ENCODE results near the gene GRAMD2A. TPM values are rescaled to one million over a fixed set of nuclear protein-coding genes. Genes with fewer than 3 reads are reported as not detected.

Gene GRAMD2A
- total and polyA plus RNA-seq, 2 donors (not counting 3 experiments of a cell fraction or from before 2014, with no cell fraction given), result 0.08 to 0.29 TPM

DNA sequence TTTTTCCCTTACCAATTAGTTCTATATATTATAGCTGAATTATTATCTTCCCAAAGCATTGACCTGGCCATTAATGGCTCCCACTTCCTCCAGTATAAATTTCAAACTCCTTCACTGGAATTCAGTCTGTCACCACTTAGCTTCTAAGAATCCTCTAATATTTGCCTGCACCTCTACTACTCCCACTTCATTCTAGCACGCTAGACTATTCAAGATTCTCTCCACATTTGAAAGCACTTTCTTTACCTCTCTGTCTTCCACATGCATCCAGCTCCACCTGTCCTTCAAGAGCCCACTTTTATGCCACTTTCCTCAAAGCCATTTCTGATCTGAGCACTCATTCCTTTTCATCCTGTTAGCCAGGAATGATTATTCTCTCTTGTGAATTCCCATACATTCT is 64.4 kb downstream of the GRAMD2A start:
- TF ChIP-seq POLR2A (IDR thresholded peaks at IDR 0.05; ENCODE audit: low read depth, low read length), result no peak
- no peak for TF ChIP-seq POLR2AphosphoS5 (IDR thresholded peaks at IDR 0.05; ENCODE audit: insufficient read depth, low read depth, low read length)
- no peak for TF ChIP-seq FOS (IDR thresholded peaks at IDR 0.05; ENCODE audit: borderline replicate concordance, insufficient read depth, low read length)
- TF ChIP-seq EZH2 (IDR thresholded peaks at IDR 0.05; ENCODE audit: borderline replicate concordance, low read depth, low read length, severe bottlenecking), result no peak
- TF ChIP-seq GATA2 (IDR thresholded peaks at IDR 0.05; ENCODE audit: insufficient read depth, insufficient read length, low read depth, low read length), result no peak
- TF ChIP-seq, protein P1, sequence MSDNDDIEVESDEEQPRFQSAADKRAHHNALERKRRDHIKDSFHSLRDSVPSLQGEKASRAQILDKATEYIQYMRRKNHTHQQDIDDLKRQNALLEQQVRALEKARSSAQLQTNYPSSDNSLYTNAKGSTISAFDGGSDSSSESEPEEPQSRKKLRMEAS (IDR thresholded peaks at IDR 0.05; ENCODE audit: insufficient read depth, insufficient read length), result no peak
- no peak for TF ChIP-seq JUN (IDR thresholded peaks at IDR 0.05; ENCODE audit: borderline replicate concordance, insufficient read depth, insufficient read length, low read depth)
- TF ChIP-seq MYC (IDR thresholded peaks at IDR 0.05; ENCODE audit: low read depth, low read length), result no peak
- TF ChIP-seq, protein P2, sequence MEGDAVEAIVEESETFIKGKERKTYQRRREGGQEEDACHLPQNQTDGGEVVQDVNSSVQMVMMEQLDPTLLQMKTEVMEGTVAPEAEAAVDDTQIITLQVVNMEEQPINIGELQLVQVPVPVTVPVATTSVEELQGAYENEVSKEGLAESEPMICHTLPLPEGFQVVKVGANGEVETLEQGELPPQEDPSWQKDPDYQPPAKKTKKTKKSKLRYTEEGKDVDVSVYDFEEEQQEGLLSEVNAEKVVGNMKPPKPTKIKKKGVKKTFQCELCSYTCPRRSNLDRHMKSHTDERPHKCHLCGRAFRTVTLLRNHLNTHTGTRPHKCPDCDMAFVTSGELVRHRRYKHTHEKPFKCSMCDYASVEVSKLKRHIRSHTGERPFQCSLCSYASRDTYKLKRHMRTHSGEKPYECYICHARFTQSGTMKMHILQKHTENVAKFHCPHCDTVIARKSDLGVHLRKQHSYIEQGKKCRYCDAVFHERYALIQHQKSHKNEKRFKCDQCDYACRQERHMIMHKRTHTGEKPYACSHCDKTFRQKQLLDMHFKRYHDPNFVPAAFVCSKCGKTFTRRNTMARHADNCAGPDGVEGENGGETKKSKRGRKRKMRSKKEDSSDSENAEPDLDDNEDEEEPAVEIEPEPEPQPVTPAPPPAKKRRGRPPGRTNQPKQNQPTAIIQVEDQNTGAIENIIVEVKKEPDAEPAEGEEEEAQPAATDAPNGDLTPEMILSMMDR (IDR thresholded peaks at IDR 0.05; ENCODE audit: extremely low read depth in 1 of 2, insufficient read depth in 1 of 2, low read depth in 1 of 2, low read length in 2 of 2), result no peak
- no TSS peak for BruUV-seq (replicated peaks)
- H2AFZ ChIP-seq (ENCODE audit: low read depth, low read length), result no peak overlapping the region
- no peak overlapping the region for H3K27ac ChIP-seq (ENCODE audit: insufficient read depth, low read depth, low read length)
- ChIA-PET CTCF (interaction anchor here (0.7 to 1.4 kb wide), 3 partner anchors 21 to 389 kb away, joined by 3 to 5 read pairs (median 3); no protein-coding TSS in a partner anchor), POLR2A (no interaction called here)
- dilution Hi-C loops (cut with MboI; ENCODE audit: extremely low pct_ligation_motif_present, low sequenced_read_pairs) (no loop called here), intact Hi-C loops (cut with micrococcal nuclease) (no loop called here)
- no peaks in the 10 kb centered on the region for H4K20me1 ChIP-seq (replicated peaks; ENCODE audit: control insufficient read depth, extremely low read depth, insufficient read depth, low read length)
- FAIRE-seq, result no peak
- H3K4me2 ChIP-seq (ENCODE audit: insufficient read depth, low read length), result no peak overlapping the region
- no peak overlapping the region for H3K4me3 ChIP-seq (replicated peaks in 1 of 3; ENCODE audit: insufficient read depth in 1 of 3, low read depth in 1 of 3, low read length in 3 of 3)
- H3K9ac ChIP-seq (replicated peaks; ENCODE audit: extremely low read depth, insufficient read depth, low read length), result no peak overlapping the region
- H3K4me1 ChIP-seq (ENCODE audit: control insufficient read depth, extremely low read depth, insufficient read depth, low read length), result no peaks in the 10 kb centered on the region
- H3K79me2 ChIP-seq (ENCODE audit: control insufficient read depth, insufficient read depth, low read length), result no peaks in the 10 kb centered on the region
- no peaks in the 10 kb centered on the region for H3K36me3 ChIP-seq (ENCODE audit: control insufficient read depth in 2 of 2, extremely low read depth in 1 of 2, insufficient read depth in 2 of 2, low read length in 2 of 2)
- H3K9me3 ChIP-seq (replicated peaks; ENCODE audit: control insufficient read depth, insufficient read depth, low read length), result no peaks in the 10 kb centered on the region
- DNase-seq (ENCODE audit: low read depth, low spot score), result no peak
- no peaks in the 10 kb centered on the region for H3K27me3 ChIP-seq (ENCODE audit: control insufficient read depth in 2 of 2, insufficient read depth in 2 of 2, low read length in 2 of 2)
- H3K9me1 ChIP-seq (replicated peaks; ENCODE audit: control insufficient read depth, extremely low read depth, insufficient read depth, low read length), result no peaks in the 10 kb centered on the region

Measured in endothelial cell of umbilical vein (primary cell).